ENCODE measurements around the gene LEMD2.

Gene LEMD2

DNA sequence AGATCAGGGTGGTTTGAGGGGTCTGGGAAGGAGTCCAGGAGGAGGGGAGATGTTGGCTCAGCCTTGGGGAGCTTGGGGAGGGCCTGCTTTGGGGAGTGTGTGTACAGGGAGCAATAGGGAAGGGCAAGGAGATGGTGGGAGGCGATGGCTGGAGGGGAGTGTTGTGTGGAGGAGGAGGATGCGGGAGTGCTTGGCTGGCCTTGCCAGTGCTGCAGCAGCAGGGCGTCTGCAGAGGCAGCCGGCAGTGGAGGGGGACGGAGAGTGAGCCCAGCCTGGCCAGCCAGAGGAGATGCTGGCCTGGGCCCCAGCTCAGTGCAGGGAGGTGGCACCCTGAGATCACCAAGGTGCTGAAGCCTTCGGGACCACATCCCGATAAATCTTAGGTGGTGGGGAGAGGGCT is 46.1 kb downstream of the LEMD2 start:
- no peak for DNase-seq (ENCODE audit: low read depth in 3 of 3, low spot score in 1 of 3)

DNA sequence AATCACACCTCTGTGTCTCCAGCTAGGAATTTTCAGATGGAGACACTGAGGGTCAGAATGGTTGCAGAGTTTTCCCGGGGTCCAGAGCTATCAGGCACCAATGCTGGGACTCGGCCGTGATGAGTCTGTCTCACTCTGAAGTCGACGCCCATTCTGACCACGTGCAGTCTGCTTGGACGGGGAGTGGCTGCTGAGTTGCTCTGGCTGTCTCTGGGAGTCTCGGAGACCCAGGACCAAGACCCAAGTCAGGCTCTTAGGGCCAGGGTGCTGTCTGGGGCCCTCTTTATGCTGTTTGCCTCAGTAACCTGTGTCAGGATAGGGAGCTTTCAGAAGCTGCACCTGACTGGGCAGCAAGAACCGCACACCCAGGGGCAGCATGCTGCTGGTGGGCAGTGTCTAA is 46.8 kb downstream of the LEMD2 start:
- DNase-seq (ENCODE audit: low read depth in 3 of 3, low spot score in 1 of 3) = no peak

DNA sequence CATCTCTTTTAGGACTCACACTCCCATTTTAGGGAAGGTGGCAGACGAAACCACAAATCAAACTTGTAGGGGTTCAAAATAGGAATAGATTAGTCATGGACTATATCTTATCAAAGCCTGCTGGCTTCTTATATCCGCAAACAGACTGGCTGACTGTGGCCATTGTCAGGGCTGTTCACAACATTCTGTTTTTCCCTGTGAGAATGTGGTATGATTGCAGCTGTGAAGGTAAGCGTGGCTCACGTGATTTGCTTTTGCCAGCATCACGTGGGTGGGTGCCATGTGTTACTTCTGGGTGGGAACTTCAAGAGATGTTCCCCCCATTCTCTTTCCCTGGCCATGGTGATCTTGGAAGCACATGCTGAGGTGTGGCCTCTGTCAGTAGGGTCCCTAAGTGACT is 48.1 kb downstream of the LEMD2 start:
- DNase-seq (ENCODE audit: low read depth in 3 of 3, low spot score in 1 of 3) = no peak

DNA sequence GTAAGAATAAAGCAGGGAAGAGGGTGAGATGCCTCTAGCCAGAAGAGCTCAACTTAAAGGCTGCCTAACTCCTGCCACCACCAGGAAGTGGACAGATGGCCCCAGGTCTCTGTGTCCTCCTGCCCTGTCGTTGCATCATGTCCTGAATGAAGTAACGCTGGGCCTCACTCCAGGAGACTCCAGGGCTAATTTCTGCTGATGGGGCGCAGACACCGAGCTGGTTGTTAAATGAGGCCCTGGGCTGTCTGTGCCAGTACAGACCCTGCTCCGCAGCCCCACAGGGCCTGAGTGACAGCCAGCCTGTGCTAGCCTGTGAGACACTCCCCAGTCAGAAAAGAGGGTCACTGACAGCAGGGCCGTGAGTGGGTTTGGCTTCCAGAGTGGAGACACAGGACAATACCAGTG is 48.7 kb downstream of the LEMD2 start:
- DNase-seq (ENCODE audit: low read depth in 3 of 3, low spot score in 1 of 3) = no peak

DNA sequence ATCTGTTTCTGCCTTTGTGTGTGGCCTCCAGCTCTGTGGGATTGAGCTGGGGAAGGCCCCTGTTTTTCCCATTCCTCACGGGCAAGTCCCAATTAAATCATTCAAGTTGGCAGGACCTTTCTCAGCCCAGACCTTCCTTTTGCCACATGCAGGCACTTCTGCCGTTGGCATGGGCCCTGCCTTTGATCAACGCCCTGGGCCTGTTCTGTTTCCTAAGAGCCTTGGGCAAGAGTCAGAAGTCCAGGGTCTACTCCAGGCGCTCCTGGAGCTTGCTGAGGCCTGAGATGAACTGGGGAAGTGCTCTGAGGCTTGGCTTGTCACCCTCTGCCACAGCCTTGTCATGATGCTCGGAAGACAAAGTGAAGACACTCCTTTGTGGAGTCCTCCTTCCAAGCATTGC is 49.4 kb downstream of the LEMD2 start:
- DNase-seq (ENCODE audit: low read depth in 3 of 3, low spot score in 1 of 3) = no peak

DNA sequence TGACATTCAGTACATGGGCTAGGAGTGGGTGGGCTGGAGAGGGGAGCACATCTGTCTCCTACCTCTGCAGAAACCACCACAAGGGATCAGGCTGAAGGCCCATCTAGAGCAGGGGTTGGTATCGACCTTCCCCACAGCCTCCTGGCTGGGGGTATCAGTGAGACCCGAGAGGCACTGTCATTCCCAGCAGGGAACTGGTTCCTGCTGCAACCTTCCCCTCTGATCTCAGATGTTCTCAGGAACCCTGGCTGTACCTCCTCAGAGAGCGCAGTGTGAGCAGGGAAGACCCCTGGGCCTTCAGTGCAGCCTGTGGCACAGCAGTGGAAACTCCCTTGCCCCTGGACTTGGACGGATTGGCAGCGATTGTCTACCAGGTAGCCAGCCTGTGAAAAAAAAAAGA is 50.1 kb downstream of the LEMD2 start:
- no peak for DNase-seq (ENCODE audit: low read depth in 3 of 3, low spot score in 1 of 3)

DNA sequence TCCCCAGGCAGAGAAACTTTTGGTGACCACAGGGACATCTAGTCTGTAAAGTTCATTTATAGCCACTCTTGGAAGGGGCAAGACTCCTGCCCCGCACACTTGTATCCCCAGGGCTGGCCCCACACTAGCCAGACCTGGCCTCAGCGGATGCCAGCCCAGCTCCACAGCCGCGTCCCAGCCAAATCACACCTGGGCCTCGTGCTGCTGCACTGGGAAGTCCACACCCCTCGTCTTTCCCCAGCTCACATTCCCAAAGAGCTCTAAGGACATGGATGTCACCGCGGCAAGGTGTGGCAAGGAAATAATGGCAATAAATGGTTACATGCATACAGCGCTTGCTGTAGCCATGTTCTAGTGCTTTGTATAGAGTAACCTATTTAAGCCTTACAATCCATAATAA is 50.8 kb downstream of the LEMD2 start:
- no peak for DNase-seq (ENCODE audit: low read depth in 3 of 3, low spot score in 1 of 3)

DNA sequence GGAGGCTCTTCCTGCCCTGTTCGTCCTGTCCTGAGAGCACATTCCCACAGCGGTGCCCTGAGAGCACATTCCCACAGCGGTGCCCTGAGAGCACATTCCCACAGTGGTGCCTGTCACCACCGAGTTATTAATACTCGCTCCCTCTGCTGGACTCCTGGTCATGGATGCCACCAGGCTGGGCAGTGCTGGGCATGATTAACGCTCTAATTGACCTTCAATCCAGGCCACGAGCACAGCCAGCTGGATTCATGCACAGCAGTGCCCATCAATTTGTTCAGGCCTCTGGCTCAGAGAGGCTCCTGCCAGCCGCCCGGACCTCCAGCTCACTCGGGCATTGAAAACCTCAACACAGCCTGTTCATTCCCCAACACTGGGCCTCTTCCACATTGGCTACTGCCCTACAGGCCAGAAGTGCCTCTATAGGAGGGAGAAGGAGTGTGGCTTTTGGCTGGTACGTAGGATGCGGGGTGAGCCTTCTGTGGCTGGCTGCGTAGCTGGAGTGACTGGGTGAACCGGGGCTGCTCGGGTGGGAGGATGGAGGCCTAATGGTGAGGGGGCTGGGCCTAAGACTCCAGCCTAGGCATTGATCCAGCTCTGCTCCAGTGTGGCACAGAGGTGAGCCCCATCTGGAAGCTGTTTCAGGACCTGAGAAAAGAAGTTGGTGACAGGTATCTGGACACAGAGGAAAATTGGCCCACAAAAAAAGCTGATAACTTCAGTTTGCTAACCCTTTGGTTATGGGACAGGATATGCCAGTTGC is 51.5 kb downstream of the LEMD2 start:
- no peak for DNase-seq (ENCODE audit: low read depth in 3 of 3, low spot score in 1 of 3)

DNA sequence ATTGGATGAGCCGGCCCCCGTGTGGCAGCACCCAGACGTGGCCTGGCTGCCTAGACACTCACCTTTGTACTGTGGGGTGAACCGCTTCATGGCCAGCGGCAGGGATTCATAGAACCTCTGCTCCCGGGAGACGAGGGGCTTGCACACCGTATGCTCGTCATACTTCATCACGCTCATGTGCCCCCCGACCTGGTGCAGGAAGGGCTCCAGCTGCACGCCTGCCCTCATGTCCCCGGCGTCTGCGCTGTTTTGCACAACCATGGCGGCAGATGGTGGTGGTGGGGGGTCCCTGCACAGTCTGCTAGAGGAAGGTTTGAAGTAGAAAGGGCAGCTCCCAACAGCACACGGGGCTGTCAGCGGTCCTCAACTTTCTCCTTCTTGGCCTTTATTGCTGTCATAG is 53.7 kb downstream of the LEMD2 start:
- DNase-seq (ENCODE audit: low read depth in 3 of 3, low spot score in 1 of 3) = no peak

DNA sequence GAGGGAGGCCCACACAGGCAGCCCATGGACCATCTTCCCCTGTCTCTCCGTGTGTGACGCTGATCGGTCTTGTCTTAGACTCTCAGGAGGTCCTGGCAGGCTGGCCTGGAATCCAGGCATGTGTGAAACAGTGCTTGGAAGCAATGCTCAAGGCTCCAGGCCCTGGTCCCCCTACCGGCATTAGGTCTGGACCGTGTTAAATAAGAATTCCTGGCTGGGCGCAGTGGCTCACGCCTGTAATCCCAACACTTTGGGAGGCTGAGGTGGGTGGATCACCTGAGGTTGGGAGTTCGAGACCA is 55.3 kb downstream of the LEMD2 start:
- no peak for DNase-seq (ENCODE audit: low read depth in 3 of 3, low spot score in 1 of 3)

DNA sequence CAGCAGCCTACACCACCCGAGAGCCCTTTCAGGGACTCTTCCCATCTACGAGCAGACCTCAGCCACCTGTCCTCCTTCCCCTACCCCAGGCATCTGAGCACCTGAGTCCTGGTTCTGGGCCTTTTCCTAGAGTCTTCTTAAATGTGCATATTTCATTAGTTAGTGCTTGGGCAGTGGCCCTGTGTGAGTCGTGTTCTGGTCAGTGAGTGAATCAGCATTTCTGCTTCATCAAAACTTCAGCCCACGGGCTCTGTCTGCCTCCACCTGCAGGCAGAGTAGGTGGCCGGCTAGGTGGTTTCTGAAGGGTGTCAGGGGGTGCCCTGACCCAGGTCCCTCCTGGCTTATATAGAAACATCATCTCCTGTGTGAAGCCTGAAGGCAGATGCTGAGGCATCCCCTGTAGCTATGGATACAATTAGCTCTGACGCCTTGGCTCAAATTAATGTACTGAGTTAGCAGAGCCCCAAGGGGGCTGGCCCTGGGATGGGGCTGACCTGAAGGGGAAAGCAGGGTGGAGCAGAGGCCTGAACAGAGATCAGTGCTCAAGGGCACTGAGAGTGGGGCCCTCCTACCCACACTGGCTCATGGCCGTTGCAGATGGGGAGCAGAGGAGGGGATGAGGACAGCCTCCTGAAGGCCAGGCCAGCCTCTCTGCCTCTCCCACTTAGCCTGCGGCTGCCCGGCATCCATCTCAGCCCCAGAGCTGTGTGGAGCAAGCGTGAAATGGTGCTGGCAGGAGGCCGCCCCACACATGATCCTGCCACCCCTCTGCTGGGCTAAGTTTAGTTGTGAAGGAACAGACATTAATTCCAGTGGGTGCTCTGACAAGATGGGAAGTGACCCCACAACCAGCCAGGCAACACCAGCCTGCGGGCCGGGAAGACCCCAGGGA is 55.9 kb downstream of the LEMD2 start:
- DNase-seq (ENCODE audit: low read depth in 3 of 3, low spot score in 1 of 3) = no peak

DNA sequence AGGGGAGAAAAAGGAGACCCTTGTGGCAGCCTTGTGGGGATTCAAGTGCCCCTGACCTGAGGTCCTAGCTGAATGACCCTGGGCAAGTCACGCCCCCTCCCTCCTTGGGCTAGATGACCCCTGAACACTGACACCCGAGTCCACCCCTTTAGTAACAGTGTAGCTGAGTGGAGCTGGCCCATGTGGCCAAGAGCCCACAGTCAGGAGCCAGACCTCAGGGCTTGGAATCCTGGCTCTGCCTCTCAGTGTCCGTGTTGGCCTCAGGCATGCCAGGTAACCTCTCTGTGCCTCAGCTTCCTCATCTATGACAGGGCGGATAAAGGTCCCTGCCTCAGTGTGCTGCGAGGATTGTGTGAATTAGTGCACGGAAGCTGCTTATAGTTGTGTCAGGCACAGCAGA is 56.5 kb downstream of the LEMD2 start:
- DNase-seq (ENCODE audit: low read depth in 3 of 3, low spot score in 1 of 3) = no peak

DNA sequence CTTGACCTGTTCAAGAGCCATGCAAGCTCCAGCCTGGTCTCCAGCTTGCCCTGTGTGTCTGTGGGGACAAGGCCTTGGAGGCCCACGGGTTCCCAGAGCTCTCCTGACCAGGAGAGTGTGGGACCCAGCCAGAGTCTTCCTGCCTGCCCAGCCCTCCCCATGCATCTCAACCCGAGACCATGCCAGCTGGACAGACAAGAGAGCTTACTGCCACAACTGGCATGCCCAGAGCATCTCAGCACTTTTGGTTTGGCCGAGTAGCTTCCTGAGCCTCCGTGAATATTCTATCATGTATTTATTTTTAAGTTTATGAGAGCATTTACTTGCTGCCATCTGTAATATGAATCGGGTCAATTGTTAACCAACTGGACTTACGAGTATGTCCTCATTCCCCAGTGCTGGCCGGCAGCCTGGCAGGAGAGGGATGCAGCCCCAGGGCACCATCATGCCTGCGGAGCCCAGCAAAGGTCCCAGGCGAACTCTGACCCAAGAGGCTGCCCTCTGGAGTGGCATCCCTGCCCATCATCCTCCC is 57.1 kb downstream of the LEMD2 start:
- DNase-seq (ENCODE audit: low read depth in 3 of 3, low spot score in 1 of 3) = no peak

DNA sequence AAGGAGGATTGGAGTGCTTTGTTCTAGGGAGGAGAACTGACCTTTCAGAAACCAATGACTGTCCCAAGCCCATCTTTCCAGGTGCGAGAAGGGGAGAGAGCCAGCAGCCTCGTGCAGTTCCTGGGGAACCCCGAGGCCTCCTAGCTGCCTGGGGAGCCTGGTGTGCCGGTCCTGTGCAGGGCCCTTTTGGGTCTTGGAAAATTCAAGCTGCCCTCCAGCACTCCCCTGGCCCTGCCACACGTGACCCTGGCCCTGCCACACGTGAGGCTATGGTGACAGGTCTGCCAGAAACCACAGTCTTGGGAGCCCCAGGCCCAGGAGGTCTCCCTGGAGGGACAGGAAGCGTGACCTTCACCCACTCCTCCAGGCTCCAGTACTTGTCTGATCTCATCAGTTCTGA is 57.9 kb downstream of the LEMD2 start:
- no peak for DNase-seq (ENCODE audit: low read depth in 3 of 3, low spot score in 1 of 3)

DNA sequence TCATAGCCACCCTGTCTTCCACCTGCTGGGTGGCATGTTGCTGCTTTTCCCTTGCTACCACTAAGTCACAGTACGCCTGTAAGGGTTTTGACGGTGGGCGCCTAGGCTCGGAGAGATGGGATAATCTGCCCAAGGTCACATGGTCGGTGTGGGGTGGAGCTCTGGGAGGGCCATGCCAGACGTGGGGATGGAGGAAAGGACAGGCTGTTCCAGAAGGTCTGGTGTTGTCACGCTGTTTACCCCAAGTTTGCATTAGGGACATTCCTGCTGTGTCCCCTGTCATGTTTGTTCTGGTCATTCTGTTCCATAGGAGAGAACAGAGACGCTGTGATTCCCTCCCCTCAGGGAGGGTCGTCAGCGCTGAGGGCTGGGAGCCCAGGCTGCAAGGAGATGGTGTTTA is 58.3 kb downstream of the LEMD2 start:
- DNase-seq (ENCODE audit: low read depth in 3 of 3, low spot score in 1 of 3) = no peak

DNA sequence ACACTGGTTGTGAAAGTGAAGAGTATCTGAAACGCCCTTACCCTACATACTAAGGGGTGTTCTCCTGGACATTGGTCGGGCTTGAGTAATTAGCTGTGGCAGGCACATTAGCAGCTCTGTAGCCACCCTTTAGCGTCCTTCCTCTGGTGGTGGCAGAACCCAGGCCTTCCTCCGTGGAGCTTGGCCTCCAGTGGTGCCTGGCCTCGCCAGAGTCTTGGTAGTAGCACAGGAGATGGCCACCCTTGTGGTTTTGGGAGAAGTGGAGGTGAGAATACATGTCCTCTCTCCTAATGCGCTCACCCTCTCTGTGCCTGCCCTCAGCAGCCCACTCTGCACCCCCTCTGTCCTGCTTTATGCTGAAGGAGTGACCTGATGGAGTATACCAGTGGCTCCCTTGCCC is 59.9 kb downstream of the LEMD2 start:
- DNase-seq (ENCODE audit: low read depth in 3 of 3, low spot score in 1 of 3) = no peak

DNA sequence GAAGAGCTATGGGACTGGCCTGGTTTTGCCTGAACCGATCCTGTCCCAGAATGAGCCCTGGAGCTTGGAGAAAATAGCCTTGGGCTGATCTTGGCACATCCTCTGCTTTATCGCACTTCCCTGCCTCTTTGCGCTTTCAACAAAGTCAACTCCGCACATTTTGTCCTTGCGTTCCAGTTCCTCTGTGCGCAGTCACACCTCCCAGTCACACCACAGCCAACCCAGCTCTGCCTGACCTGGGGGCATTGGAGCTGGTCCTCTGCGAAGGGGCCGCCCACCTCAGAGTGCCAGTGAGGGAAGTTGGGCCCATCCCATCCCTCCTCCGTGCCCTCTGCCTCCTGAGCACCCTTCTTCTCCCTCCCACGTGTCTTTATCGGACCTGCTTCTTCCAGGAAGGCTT is 60.5 kb downstream of the LEMD2 start:
- no peak for DNase-seq (ENCODE audit: low read depth in 3 of 3, low spot score in 1 of 3)

DNA sequence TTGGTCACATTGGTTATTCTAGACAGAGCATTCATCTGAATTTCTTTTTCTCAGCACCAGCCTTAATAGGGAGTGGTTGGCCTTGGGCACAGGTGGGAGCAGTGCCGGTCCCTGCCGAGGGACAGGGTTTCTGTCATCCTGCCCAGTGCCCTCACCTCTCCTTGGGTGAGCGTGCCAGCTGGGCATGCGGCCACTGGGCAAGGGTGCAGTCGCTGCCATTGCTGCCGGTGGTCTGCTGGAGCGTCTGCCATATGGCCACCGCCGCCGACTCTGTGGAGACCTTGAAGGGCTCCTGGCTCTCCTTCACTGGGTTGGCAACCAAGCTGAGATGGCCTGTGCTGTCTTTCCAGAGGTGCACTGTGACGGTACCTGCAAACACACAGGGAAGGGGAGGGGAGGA is 61.0 kb downstream of the LEMD2 start:
- DNase-seq (ENCODE audit: low read depth in 3 of 3, low spot score in 1 of 3) = no peak

DNA sequence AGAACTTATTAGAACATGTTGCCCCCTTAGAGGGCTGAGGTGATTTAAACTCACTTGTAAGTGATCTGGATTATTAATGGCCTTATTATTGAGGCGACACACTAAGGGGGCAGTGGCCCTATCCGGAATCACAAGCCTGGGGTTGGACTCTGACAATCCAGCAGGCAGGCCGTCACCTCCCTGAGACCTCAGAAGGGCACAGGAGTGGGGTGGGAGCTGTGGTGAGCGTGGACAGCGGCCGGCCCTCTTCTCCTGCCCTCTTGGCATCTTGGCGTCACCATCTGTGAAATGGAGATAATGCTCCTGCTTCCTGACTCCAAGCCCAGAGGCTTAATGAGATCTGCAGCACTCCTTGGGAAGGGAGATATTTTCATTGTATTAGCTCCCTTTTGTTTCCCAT is 61.8 kb downstream of the LEMD2 start:
- DNase-seq (ENCODE audit: low read depth in 3 of 3, low spot score in 1 of 3) = no peak

DNA sequence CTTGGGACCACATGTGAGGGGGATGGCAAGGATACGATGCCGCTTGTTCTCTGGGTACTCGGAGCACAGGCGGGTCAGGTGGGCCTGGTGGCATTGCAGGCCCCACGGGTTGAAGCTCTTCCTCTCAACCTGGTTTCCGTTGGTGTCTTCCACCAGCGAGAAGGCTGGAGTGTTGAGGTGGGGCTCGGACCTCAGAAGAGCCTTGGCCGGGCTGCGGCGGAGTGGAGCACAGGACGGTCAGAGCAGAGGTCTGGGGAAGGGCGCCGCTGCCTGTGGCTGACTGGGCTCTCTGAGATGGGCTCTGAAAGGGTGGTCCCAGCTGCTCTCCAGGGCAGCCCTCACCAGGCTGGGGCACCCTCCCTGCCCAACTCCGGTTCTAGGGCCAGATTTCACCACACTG is 62.2 kb downstream of the LEMD2 start:
- DNase-seq (ENCODE audit: low read depth in 3 of 3, low spot score in 1 of 3) = no peak

DNA sequence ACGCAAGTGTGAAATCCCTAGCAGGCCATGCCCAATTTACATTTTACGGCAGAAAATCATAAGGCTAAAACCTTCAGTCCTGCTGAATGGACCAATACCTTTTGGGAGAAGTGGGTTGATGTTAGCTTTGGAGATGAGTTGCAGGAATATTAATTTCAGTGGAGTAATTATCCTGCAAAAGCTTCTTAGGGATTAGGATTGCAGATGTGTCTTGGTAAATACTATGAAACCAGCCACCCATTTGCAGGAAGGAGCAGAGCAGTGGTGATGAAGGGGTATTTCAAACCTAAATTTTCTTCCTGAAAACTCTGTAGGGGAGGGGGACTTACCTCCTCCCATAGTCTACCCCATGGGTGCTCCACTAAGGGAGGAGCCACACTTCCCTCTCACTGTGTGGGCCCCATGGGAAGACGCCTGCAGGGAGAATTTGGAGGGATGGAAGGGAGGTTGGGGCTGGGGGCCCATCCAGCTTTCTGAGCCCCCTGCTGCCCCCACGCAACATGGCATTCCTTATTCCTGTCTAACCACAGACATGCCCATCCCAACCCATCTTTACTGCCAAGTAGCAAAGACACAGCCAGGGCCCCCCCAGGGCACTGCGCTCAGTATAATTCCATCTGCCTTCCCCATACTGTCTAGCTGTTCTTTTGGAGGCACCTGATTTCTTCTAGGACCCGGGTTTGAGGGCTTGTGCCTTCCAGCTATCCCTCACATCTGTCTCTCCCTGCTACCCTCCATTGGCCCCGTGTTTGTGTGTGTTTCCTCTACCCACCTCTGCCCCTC is 62.8 kb downstream of the LEMD2 start:
- no peak for DNase-seq (ENCODE audit: low read depth in 3 of 3, low spot score in 1 of 3)

DNA sequence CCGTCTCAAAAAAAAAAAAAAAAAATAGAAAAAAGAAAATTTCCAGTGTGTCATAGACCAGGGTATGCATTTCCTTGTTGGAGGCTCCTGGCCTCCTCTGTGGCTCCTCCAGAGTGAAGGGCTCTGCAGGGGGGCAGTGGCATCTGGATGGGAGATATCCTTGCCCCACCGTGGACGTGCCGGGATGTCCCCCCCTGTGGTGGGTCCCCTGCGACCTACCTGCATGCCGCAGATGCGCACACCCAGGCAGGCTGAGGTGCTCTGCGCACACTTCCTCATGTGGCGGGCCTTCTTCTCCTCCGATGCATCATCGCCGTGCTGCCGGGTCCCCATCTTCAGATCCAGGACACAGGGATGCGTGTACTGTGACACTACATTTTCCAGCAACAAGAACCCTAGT is 63.7 kb downstream of the LEMD2 start:
- no peak for DNase-seq (ENCODE audit: low read depth in 3 of 3, low spot score in 1 of 3)

Measured in stimulated activated CD4-positive, alpha-beta T cell treated with anti-CD3 and anti-CD28 coated beads, TNF-alpha, amount 100 ng/mL, for 1 hour (primary cell).